GM12873 (cell line): ENCODE measurements around the gene IL17D.

ENCODE experiments used
- TF ChIP-seq, protein P1 (sequence below): IDR thresholded peaks from 2 replicates; pipeline ENCODE4 v1.5.1; 2012; ENCODE audit warnings: low read depth, mild to moderate bottlenecking, moderate library complexity, low read length, control low read depth; ENCODE audit not compliant: insufficient read depth; ENCODE audit errors: missing control alignments

The IL17D gene

DNA sequence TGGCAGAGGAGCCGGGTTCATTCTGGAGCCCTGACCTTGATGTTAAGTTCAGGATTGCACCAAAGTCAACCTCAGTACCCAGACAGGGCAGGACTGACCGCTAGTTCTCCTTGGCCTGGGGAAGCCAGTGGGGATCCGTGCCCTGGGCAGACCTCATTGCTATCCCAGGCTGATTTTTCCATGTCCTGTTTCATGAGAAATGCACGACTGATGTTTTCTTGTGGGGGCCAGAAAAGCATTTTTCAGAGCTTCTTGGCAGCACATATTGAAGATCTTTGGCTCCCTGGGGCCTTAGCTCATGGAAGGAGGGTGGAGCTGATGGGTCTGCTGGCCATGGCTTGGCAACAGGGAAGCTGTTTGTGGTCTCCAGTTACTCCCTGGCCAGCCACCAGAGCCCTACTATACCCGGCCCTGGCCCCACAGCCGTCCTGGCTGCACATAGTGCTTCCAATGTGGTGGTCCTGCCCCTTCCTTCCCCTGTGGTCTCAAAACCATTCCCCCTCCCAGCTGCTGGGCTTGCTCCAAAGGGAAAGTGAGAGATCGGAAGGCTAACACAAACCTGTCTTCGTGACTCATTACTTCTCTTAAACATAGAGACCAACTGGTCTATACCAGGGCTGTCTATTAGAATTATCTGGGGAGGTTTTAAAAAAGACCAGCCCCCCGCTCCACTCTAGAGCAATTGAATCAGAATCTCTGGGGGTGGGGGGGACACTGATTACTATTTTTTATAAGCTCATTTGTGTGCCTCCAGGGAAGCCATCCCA is 11.2 kb downstream of the IL17D start:
- TF ChIP-seq, protein P1, sequence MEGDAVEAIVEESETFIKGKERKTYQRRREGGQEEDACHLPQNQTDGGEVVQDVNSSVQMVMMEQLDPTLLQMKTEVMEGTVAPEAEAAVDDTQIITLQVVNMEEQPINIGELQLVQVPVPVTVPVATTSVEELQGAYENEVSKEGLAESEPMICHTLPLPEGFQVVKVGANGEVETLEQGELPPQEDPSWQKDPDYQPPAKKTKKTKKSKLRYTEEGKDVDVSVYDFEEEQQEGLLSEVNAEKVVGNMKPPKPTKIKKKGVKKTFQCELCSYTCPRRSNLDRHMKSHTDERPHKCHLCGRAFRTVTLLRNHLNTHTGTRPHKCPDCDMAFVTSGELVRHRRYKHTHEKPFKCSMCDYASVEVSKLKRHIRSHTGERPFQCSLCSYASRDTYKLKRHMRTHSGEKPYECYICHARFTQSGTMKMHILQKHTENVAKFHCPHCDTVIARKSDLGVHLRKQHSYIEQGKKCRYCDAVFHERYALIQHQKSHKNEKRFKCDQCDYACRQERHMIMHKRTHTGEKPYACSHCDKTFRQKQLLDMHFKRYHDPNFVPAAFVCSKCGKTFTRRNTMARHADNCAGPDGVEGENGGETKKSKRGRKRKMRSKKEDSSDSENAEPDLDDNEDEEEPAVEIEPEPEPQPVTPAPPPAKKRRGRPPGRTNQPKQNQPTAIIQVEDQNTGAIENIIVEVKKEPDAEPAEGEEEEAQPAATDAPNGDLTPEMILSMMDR: no peak

DNA sequence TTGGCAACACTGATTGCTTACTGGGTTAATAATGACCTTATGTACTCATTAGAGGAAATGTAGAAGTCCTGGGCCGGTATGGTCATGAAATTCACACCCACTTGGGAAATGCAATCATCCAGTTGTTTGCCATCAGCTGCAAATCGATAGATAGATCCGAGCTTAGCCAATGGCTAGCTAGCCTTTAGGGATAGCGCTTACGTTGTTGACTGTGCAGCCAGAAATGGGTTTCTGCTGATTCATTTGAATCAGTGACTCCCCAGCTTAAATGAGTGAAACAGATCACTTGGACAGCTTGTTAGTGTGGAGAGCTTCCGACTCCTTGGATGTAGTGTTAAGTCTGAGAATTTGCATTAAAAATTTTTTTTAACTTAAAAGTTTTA is 11.8 kb downstream of the IL17D start:
- TF ChIP-seq, protein P1: no peak

DNA sequence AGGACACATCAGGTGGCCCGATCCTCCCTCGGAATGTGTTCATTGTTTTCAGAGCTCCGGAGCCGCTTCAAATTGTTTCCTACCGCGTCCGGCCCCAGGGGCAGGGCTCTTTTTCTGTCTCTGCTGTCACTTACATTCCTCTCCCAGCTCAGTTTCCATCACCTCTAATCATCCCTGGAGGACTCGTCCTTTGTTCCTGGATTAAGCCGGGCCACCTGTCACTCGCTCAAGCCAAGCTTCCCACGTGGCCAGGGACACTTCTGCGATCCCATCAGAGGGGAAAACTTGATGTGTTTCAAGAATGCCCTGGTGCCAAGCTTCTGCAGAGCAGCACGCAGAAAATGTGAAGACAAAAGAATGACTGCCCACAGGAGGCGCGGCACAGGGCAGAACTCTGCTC is 13.5 kb downstream of the IL17D start:
- TF ChIP-seq, protein P1: no peak

DNA sequence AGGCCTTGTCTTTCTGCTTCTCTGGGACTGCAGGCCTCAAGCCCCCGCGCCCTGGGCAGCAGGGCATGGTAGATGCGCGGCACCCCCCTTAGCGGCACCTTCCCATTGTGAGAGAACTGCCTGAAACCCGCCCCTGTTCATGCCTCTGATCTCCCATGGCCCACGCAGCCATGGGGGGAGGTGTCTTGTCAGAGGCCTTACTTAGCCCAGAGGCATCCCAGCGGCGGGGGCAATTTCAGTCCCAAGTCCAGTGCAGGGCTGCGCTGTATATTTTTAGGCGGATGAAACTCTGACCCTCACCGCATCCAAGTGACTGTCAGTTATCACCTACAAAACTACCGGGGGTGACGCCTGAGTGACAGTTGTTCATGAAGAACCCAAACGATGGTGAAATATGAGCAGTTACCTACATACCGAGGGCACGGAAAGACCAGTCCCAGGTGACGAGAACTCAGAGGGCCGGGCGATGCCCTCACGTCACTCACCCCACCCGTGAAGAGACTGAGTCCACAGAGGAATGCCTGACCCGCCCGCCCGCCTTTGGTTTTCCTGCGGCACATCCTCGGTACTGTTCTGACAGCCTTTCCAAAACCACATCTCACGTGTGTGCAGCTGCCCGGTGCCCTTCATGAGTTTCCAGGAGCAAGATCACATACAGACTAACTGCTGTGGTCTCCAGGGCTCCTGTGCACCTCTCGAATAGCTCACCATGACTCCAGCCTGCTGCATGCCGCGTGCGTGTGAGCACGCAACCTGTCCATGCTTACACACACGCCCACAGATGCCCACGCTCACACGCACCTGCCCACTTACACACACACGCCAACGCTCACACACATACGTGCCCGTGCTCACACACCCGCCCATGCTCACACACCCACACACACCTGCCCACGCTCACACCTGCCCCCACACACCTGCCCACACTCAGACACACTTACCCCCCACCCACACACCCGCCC is 14.4 kb downstream of the IL17D start:
- TF ChIP-seq, protein P1: no peak

DNA sequence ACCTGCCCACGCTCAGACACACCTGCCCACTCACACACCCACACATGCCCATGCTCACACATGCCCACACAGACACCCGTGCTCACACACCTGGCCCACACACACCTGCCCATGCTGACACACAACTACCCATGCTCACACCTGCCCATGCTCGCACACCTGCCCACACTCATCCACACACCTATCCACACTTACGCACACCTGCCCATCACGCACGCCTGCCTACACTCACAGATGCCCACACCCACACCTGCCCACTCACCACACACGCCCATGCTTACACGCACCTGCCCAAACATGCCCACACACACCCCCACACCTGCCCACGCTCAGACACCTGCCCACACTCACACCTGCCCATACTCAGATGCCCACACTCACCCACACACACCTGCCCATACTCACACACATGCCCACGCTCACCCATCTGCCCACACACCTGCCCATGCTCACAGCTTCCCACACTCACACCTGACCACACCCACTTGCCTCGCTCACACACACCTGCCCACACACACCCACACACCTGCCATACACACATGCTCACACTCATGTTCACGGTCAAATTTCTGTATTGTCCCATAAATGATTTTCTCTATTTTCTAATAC is 15.6 kb downstream of the IL17D start:
- TF ChIP-seq, protein P1: no peak

DNA sequence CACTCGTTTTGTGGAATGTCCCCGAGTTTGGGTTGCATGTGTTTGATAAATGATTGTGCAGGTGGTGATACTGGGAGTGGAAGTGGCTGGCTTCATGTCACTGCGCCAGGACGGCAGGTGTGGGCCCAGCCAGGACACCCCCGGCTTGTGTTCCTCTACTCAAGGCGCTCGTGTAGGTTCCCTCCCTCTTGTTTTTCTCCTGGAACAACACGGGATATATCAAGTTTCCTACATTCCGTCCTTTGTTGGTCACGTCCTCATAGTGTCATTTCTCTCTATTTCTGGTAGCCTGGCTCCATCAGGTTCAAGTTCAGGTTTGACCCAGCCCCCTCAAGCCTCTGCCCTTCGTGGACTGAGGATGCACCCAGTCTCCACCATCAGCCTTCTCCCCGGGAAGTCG is 16.3 kb downstream of the IL17D start:
- TF ChIP-seq, protein P1: no peak

DNA sequence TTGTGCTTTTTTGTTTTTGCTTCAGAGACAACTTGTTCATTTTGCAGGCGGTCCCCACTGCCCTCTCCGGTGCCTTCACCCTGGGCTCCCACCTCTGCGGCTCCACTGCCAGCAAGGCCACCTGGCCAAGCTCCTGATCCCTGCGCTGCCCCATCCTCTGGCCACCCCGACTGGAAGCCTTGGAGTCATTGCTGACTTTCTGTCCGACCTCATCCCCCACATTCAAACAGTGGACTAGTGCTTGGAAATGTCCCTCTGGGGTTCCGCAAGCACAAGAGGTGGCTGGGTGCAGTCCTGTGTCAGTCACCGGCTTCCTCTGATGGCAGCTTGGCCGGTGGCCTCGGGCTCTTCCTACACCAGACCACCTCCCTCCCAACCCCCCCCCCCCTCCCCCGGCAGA is 17.0 kb downstream of the IL17D start:
- TF ChIP-seq, protein P1: no peak
